GM18858 (cell line): Measurements from ENCODE around the gene HS3ST3B1.
A peak's percentile ranks its signal among the peaks of the same experiment; 100 is the strongest.

Source experiments
- ATAC-seq: cut with Tn5 transposase; IDR thresholded peaks from one replicate; pipeline ENCODE4 v1.9.1; 2021; ENCODE audit not compliant: unreplicated experiment

The HS3ST3B1 gene

DNA sequence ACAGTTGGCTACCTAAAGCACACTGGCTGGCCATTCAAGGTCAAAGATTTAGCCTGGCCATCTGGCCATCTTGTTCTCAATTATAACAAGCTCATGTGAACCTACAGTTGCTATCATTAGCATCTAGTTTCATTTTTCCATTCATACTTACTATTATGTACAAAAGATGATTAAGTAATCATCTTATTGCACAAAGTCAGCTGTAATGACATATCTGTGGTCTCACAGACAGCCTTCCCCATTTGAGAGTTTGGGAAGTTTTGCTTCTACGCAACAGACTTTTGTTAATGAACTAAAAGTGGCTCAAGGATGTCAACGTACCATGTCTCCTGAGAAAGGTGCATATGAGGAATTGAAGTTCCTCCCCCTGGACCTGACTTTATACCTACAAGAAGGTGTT, 51.3 kb downstream of the HS3ST3B1 start:
- ATAC-seq, result no peak

GRCh38 chr17:14353861-14354474, 53.1 kb downstream of the HS3ST3B1 start:
- ATAC-seq, result no peak

GRCh38 chr17:14354807-14355206, 53.9 kb downstream of the HS3ST3B1 start:
- ATAC-seq, result no peak

DNA sequence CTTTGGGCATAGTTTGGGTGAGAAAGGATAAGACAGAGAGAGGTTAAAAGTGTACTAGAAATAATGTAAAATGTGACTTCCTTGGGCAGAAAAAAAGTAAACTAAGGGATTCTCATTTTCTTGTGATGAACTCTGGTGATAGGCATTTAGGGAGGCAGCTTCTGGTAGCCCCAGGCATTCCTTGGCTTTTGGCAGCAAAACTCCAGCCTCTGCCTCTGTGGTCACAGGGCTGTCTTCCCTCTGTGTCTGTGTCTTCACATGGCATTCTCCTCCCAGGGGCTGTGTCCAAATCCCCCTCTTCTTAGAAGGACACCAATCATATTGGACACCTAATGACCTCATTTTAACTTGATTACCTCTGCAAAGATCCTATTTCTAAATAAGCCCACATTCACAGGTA, 54.7 kb downstream of the HS3ST3B1 start:
- ATAC-seq, result no peak

DNA sequence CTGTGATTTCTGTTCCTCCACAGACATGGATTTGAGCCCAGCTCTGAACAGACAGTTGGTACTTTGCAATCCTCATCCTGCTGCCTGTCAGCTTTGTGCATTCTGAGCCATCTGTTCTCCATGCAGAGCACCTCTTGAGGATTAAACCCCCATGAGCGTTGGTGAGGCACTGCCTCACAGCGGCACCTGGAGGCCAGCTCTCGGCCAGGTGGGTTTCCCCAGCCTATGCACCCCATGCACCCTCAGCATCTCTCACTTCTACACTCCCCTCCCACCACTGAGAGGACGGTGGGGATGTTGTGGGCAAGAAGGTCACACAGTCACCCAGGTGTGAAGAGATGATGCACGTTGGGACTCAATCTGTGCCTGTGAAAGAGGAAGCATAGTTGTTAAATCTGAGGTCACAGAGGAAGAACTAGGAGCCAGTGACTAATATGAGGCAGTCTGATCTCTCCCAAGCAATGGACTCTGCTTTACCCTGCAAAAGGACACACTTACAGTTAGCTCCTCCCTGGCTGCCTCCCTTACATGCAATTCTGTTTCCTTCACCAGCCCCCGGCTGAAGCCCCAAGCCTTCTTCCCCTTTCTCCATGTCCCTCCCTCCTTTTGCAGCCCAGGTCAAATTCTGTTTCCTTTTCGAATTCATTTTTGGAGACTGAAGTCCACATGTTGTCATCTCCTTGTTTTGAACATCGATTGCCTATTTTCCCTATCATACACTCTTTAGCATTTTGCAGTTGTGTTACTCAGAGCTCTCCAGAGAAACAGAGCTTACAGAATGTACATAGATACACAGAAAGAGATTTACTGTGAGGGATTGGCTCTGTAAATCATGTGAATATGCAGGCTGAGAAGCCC, 58.5 kb downstream of the HS3ST3B1 start:
- ATAC-seq, result peak; percentile 97

GRCh38 chr17:14360856-14361255, 60.0 kb downstream of the HS3ST3B1 start:
- no peak for ATAC-seq

DNA sequence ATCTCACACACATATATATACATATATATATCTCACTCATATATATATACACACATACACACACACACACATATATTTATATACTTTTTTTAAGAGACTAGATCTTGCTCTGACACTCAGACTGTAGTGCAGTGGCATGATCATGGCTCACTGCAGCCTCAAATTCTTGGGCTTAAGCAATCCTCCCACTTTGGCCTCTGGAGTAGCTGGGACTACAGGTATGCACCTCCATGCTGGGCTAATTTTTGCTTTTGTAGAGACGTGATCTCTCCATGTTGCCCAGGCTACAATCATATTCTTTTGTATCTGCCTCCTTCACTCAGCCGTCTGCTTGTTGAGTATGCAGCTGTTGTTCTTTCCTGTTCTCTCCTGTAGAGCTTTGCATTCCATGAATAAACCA, 60.6 kb downstream of the HS3ST3B1 start:
- ATAC-seq, result no peak

GRCh38 chr17:14361945-14362508, 61.1 kb downstream of the HS3ST3B1 start:
- no peak for ATAC-seq

DNA sequence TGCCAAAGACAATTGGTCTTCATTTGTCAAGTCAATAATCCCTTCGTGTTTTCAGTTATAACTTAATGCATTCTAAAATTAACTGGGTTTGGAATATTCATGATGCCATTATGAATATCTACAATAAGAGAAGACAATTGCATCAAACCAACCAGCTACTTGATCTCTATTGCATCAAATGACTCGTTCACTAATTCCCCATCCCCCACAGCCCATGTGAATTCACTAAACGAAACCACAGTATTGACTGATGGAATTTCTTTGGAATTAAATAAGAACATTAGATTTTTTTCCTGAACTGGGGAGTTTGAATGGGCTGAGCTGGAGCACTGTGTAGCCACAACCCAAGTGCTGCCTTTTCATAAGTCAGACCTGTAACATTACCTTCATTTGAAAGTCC, 65.3 kb downstream of the HS3ST3B1 start:
- ATAC-seq, result no peak

- ATAC-seq, result no peak
Observed at GRCh38 chr17:14372461-14372860, 71.6 kb downstream of the HS3ST3B1 start.

- no peak for ATAC-seq
Observed at GRCh38 chr17:14372905-14373613, 72.2 kb downstream of the HS3ST3B1 start.

GRCh38 chr17:14373614-14374259, 72.9 kb downstream of the HS3ST3B1 start:
- no peak for ATAC-seq

GRCh38 chr17:14374268-14374667, 73.4 kb downstream of the HS3ST3B1 start:
- no peak for ATAC-seq

- no peak for ATAC-seq
Observed at GRCh38 chr17:14376666-14377065, 75.8 kb downstream of the HS3ST3B1 start.

- no peak for ATAC-seq
Observed at GRCh38 chr17:14381606-14382005, 80.7 kb downstream of the HS3ST3B1 start.

DNA sequence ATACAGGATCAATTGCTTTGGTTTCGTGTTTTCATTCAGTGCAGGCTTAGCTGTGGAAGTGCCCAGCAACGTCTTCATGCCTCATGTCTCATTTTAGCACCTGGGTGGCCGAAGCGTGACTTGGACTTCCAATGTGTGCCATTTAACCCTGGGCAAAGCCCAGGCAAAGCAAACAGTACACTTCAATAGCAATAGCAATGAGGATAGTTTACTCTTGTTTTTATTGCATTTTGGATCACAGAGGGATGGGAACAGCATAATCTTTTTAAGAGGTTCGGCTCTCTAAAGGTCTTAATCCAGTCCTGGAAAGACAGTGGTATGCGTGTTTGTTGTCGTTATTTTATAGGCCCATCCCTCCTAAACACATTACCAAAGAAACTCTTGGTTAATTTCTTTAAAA, 86.2 kb downstream of the HS3ST3B1 start:
- ATAC-seq, result no peak

GRCh38 chr17:14389681-14390080, 88.8 kb downstream of the HS3ST3B1 start:
- ATAC-seq, result no peak

- no peak for ATAC-seq
Observed at GRCh38 chr17:14393723-14394122, 92.8 kb downstream of the HS3ST3B1 start.

DNA sequence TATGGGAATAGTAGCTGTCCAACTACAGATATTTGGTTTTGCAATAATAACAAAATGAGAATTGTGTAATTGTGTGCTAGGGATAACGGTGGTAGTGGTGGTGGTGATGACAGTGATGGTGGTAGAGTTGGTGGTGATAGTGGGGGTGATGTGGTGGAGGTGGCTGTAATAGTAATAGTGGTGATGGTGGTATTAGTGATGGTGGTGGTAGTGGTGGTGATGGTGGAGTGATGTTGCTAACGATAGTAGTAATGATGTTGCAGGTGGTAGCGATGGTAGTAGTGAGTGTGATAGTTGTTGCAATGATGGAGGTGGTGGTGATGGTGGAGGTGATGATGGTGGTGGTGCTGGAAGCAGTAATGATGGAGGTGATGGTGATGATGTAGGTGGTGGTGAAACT, 94.4 kb downstream of the HS3ST3B1 start:
- ATAC-seq, result no peak

GRCh38 chr17:14396547-14396946, 95.7 kb downstream of the HS3ST3B1 start:
- no peak for ATAC-seq

GRCh38 chr17:14398766-14399165, 97.9 kb downstream of the HS3ST3B1 start:
- ATAC-seq, result no peak
